Nucleus accumbens (tissue), 56 donors: ENCODE results near the gene ICE2.

Experiments
- DNase-seq, 56 donors: peaks; one replicate each; lab custom pipeline; 2025; lab: John Stamatoyannopoulos, UW

The ICE2 gene

DNA sequence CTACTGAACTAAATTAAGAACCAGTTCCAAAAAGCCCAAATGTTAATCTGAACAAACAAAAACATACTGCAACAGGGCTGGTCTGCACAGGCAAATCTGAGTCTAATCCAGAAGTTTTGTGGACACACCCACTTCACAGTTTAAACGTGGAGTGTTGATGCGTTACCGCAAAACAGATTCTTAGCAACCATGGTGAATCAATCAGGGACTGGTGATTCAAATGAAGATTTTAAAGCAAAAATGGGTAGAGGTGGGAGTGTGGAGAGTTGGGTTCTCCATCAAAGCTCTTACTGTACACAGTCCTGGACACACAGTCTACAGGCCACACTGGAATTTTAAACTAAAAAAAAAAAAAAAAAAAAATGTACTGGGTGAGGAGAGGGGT, 86.3 kb downstream of the ICE2 start:
- no peak for DNase-seq

DNA sequence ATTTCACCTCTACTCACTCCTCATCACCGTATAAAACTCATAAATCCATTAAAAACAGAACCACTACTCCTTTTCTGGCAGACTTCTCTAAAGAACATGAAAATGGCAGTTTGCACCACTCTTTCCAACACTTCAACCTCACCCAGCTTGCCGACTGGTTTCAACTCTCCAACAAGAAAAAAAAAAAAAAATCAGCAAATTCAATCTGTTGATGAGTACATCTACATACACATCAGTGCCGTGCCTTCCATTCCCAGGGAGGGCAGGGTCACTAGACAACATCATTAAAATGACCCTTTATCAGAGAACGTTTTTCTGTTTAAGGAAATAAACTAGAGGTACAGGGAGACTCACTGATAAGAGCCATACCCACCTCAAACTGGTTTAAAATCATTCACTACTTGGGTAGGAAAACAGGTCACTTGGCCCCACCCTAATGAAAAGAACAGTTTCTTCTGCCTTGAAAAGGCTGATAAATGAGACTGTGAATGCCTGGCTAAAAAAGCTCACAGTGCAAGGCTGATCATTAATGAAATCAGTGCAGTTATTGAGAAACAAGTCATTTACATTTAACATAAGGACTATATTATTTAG, 87.1 kb downstream of the ICE2 start:
- DNase-seq, result no peak

DNA sequence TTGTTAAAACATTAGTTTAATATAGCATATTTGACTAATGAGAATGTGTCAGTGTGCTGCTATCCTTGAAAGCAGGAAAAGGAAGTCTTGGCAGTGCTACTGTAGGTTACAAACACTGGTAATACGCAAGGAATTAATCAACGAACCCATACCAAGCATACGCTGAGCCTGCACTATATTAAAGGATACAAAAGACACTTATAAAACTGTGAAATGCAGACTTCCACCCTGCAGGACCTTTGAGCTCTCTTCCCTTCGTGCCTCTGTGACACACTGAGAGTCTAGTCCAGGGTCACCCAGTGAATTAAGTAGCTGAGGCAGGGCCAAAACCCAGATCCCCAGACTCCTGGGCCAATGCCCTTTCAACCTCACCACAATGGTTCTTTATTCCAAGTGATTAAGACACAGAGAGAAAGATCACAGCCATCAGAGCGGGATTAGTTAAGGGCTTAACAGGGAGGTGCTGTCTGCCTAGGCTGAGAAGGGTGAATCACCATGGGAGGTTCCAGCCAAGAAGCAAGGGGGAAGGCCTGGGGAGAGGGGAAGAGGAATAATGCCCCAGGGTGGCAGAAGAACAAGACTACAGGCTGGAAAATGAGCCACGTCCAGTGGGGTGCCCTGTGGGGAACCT, 88.0 kb downstream of the ICE2 start:
- DNase-seq, result peak in 2 of 56 donors; percentile 36 to 45

DNA sequence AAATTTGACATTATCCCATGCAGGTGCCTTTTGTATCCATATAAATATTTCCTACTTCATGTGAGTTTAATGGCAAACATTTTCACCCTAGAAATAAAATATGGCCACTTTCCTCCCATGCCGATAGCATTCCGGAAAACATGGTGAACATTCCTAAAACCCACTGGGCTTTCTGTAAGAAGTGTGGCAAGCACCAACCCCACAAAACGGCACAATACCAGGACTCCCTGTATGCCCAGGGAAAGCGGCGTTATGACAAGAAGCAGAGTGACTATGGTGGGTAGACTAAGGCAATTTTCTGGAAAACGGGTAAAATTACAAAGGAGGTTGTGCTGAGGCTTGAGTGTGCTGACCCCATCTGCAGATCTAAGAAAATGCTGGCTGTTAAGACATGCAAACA, 88.7 kb downstream of the ICE2 start:
- no peak for DNase-seq

DNA sequence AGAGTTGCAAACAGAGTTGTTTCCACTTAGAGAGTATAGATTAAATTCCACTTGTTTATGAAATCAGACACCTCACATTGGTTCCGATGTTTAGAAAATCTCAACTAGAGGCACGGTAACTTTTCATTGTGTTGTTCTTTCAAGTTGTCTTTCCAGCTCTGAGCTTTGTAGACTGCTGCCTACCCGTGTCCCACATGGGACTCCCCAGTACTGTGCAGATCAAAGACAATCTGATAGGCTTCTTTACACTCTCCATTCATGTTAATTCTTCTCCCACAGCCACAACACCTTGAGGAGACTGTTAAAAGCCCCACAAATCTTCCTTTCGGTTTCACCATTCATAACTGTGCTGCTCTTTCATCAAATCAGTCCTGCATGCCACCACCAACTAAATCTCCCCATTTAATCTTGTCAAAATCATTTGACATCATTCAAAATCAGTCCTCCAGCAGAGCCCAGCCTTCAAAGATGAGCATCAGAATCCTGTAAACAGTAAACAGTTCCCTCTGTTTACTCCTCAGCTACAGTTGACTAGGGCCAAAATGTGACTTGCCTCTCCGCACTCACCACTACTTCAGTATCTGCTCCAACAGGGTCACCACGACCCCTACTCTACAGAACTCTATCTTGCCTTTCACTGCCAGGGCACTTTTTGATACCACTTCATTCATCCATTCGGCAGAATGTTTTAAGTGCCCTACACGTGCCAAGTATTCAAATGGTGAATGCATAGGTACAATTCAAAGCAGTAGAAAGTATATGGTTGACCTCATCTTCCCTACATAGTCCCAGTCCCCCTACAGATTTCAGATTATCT, 89.5 kb downstream of the ICE2 start:
- no peak for DNase-seq

DNA sequence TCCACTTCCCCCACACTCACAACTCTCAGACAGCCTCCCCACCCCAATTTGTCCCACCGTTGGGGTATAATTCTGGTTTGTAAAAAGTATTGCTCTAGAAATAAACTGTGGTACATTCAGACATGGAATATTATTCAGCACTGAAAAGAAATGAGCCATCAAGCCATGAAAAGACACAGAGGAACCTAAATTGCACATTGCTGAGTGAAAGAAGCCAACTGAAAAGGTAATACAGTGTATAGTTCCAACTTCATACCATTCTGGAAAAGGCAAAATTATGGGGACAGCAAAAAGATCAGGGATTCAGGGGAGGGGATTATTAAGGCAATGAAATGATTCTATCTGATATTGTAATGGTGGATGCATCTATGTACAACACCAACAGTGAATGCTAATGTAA, 91.6 kb downstream of the ICE2 start:
- DNase-seq, result no peak

DNA sequence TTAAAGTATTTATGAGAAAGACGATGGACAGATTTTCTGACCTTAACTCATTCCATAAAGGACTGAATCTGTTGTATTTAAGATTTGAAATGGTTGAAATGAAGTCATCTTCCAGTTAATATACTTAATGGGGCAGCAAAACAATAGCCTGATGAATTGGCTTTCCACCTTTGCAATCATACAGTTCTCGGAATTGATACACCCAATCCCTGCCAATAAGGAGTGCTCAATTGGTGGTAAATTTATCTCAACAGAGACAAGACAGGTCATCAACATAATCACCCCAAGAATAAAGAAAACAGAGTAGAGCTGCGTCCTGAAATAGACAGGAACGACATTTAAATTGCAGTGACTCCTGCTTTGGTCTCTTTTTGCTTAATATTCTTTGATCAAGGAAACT, 92.3 kb downstream of the ICE2 start:
- no peak for DNase-seq

DNA sequence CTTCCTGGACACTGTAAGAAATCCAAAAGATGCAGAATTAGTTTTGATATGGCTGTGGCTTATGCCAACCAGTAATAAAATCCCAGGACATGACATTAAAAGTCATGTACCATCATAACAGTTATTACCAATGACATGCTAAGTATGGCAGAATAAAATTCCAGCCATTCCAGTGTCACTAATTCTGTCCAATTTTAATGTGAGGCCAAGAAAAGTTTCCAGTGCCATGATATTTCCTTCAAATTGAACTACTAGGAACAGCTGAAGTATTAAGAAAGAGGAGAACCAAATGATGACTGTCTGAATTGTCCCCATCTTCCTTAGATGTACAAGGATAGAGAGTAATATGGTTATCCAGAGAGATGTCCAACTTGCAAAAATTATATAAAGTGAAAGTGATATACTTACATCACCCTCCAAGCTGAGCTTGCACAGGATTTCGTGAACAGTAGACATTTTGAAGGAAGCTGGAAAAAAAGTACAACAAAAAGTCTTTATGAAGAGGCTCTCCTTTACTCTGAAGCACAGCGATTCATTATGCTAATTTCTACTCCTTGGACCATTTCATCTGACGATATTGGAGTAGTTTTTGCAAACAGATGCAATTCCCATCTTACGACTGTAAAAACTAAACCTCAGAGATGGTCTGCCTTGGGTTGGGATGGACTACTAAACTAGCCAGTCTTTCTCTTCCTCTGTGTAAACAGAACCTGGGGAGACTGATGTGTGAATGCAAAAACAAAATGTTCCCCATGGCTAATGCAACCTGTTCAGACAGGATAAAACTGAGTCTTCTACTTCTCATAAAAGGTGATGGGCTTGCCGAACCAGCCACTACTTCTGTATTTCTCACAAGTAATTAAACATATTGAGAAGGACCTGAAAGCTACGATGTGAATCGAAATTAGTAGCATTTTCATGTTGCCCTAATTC, 93.1 kb downstream of the ICE2 start:
- DNase-seq, result no peak

DNA sequence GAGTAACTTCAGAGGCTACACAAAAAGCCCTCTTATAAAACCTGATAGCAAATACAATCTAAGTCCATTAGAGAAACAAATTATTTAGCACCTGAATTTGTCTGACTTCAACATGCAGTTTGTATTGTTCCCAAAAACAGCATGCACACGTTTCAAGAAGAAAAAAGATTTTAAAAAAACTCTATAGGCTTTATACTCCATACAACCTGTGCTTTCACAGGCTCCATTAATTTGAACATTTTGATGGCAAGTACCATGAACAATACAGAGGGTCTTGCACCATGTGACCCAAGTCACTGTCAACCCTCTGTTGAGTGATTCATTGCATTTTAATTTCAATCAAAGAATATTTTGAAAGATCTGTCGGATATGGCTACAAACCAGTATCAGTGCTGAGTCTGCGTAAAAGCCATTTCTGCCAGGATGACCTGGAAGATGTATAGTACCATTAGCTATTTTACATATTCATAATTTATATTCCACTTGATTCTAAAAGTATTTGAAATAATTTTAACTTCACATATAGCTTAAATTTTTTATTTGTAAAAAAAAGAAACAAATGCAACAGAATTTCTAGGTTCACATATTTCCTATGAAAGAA, 94.3 kb downstream of the ICE2 start:
- no peak for DNase-seq

DNA sequence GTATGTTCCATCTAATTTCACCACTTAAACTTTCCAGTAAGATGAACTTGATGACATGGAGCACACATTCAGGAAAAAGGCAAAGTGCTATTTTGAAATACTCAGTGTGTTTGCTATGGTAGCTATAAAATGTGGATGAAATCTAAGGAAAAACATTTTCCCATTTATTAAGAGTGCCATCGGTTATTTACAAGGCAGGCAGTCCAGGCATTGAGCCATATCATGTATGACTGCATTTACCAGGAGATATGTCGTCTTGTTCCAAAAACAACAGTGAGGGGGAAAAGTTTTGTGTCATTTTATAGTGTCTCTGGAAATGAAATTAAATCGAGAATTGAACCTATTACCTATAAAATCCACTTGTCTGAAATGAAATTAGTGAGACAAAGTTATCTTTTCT, 94.9 kb downstream of the ICE2 start:
- DNase-seq, result no peak

DNA sequence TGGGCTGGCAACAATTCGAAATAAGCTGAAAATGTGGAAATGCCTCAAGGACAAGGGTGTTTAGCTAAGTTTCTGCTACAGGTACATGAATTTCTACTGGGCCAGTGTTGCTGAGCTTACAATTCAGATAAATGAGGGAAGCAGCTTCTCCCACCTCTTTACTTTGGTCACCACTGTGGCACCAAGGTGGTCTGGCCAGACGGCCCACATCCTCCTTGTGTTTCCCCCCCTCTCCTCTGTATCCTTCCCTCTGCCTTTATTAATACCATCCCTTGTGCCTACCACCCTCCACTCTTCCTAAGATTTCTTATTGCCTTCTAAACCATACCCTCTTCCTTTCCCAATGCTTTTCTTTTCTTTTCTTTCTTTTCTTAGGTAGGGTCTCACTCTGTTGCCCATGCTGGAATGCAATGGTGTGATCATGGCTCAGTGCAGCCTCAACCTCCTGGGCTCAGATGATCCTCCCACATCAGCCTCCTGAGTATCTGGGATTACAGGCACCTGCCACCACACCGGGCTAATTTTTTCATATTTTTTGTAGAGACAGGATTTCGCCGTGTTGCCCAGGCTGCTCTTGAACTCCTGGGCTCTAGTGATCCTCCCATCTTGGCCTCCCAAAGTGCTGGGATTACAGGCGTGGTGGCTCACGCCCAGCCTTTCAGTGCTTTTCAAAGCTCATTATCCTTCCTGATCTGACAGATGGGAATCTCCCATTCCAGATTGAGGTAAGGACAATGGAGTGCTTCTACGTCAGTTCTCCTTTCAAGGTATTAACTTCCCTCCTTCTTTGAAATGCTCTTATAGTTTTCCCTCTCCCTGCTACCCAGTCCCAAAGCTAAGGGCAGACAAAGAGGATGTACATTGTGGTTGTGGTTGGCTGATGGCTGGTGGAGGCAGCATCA, 95.9 kb downstream of the ICE2 start:
- no peak for DNase-seq

DNA sequence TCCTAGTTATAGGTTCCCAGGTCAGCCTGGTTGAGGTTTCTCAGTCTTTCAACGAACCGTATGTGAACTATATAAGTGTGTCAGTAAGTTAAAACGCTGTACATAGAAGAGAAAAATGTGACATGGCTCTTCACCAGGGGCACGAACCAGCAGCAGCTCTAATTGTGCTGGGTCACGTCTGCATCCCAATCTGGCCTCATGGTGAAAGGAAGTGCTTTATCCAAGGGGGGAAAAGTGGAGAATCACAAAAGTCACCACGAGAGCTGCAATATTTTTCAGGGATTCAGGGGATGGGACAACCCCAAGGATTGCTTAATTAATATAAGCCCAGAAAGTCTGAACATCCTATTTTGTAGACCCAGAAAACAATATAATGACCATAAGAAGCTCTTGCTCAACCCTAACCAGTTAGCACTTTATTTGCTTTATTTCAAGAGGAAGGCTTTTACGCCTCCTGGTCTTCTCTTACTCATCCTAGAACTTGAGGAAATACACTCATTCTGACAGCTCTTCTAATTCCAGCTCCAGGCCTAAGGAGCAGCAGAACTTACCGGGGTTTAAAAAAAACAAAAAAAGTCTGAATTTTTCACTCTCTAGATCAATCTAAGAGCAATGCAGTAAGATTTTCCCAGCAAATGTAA, 97.7 kb downstream of the ICE2 start:
- DNase-seq, result no peak

DNA sequence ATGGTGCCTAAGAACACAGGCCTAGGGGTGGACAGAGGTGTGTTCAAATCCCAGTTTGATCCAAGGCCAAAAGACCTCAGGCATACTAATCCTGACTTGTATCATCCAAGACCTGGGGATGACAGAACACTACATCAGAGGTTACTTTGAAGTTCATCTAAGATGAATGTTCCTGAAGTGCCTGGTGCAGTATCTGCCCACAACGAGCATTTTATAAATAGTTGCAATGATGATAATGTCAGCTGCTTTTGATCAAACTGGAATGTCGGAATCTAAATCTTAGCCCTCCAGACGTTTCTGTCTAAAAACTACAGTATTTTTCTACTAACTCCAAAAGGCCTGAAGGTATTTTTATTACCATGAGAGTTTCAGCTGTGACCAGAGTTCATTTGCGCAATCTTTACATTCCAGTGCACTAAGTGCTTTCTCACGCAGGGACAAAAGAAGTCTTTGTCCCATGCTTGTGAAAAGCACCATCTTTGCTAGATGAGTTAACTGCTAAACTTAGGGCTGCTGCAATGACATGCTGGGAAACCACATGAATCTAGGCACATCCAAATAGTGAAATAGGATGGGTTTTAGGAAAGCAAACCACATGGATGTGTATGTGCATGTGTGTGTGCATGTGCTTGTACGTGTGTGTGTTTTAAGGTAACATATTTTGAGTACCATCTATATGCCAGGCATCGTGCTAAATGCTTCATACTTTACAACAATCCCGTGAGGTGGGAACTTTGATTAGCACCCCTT, 99.2 kb downstream of the ICE2 start:
- no peak for DNase-seq

DNA sequence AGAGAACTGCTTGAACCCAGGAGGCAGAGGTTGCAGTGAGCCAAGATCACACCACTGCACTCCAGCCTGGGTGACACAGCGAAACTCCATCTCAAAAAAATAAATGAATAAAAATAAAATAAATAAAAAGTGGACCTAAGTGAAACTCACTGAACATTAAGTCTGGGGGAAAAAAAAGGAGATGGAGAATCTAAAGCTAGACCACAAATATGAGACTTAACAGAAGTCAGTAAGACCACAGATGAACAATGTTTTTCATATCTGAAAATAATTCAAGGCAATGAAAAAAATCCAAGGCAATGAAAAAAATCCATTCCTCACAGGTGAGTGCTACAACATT, 99.8 kb downstream of the ICE2 start:
- no peak for DNase-seq

DNA sequence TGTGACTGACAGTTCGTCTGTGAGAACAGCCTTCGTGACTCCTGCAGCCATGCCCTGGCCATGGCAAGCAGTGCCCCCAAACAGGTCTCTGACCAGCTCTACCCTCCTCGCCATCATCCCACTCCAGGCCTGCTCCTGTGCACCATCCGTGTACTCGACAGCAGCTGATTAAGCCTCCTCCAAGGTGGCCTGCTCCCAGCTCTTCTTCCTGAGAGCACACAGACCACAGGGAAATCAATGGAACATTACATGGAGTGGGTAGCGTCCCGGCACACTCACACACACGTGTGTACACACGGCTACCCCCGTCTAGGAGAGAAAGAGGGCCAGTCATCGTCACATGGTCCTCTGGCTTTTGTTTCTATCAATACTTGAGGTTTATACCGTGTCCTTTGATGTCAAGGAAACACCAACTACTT, 102.3 kb downstream of the ICE2 start:
- no peak for DNase-seq

DNA sequence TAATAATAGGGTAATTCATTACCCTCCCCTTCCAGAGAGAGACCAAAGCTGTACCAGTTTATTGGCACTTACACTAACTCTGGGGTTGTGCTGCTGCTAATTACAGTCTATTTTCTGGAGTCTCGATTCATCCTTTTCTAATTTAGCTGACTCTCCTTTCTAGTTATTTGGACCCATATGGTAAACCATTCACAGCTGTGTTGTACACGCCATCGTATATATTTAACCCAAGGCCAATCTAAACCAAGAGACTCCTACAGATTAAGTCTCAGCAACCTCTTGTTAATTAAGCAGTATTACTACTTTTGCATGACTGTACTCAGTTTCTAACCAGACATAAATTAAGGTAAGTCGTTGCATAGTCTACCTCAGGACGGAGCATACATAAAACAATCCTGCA, 103.6 kb downstream of the ICE2 start:
- no peak for DNase-seq

DNA sequence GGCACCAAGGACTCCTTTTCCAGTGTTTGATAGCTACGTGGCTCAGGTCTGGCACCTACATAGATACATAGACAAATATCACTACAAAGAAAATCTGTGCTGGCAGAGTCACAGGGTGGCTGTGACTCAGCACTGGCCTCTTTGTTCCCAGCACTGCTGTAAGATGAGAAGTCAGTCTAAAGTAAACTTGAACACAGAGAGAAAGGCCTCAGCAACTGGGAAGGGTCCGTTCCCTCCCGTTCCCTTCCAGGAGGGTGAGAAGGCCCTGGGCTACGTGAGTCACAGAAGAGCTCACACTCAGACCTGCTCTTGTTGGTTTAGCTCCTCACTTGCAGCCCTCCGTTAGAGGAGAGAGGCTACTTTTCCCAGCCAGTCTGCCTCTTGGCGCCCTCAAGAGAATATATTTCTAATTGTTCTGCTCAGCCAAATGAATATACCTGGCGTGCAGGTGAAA, 104.3 kb downstream of the ICE2 start:
- peak in 5 of 56 donors; percentile 14 to 48 (median 24) for DNase-seq

DNA sequence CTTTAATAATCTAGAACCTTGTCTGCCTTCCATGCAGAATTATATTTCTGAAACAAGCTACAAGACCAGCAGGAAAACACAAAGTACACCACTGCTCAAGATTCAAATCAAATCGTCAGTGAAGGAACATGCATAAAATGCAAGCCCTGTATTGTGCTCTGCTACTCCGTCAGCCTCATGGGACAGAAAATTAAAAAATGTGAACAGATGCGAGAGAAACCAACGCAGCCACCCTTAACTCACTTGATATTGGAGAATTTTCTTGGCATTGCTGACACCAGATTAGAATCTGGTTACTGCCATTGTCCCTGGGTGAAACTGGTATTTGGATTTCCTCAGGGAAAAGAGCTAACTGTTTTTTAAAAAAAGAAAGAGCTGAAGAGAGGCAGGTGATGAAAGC, 104.7 kb downstream of the ICE2 start:
- DNase-seq, result no peak
